Measurements from ENCODE around the gene DSP.

DNA sequence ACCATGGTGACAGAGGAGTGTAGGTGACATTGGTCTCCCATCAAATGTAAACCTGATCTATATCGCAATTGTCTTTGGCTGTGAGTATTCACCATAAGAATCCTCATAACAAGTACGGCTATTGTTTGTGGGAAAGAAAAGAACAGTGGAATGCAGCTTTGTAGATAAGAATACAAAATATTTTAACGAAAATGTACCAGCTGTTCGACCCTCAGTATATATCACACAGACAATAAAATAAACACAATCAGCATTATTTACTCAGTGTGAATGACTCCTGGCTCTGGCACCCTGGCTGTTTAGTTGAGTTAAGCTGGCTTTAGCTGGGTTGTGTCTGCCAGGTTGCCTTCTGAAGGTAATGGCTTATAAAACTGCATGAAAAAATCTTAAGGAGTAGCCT lies 91.9 kb downstream of the DSP start:
- TF ChIP-seq CTCF (IDR thresholded peaks at IDR 0.05; ENCODE audit: low read length), result no peak
- TF ChIP-seq EZH2 (IDR thresholded peaks at IDR 0.05; ENCODE audit: borderline replicate concordance, low read length), result no peak
